HCT116 (cell line): ENCODE measurements around the gene GPATCH2L. TPM values are rescaled to one million over a fixed set of nuclear protein-coding genes. Genes with fewer than 3 reads are reported as not detected.

Experiments used
- POLR2AphosphoS5 ChIP-seq: IDR thresholded peaks from 2 replicates; pipeline ENCODE4 v1.6.1; 2011; ENCODE audit warnings: mild to moderate bottlenecking, low read depth, low read length, moderate library complexity
- REST ChIP-seq: IDR thresholded peaks from 2 replicates; pipeline ENCODE4 v1.6.1; 2012; ENCODE audit warnings: low read depth
- ZFX ChIP-seq: fragments of 450-650 bp; IDR thresholded peaks from 2 replicates; pipeline ENCODE4 v1.6.1; 2017
- total RNA-seq: library from RNA; stranded (reverse); gene quantifications from one replicate; pipeline ENCODE4 v1.2.1, GENCODE V29; 2021; ENCODE audit not compliant: unreplicated experiment

GPATCH2L gene
- total RNA-seq, 1 experiment from 2014 or later = 49.2 TPM

- TF ChIP-seq REST (no peak), ZFX (no peak), POLR2AphosphoS5 (no peak)
- TF ChIP-seq, all 23 proteins: peak for 0
Measured at GRCh38 chr14:76262641-76263040, 110.9 kb downstream of the GPATCH2L start (continued).

Other genes with a start within 250 kb of the GPATCH2L start
- gene TGFB3, start 169.9 kb upstream of the GPATCH2L start, total RNA-seq = 1.6 TPM
- 24.2 TPM for gene IFT43, start 166.2 kb upstream of the GPATCH2L start, total RNA-seq
- gene ESRRB, start 224.2 kb downstream of the GPATCH2L start, total RNA-seq = 1.9 TPM